GM12891 (cell line): ENCODE results near the gene SH2B2.

Source experiments
- POLR2A ChIP-seq: IDR thresholded peaks from 2 replicates; pipeline ENCODE4 v1.6.1; 2011; ENCODE audit warnings: low read depth, low read length, control low read depth
- POLR2AphosphoS5 ChIP-seq: IDR thresholded peaks from 2 replicates; pipeline ENCODE4 v1.6.1; 2011; ENCODE audit warnings: low read depth, low read length, control low read depth
- POU2F2 ChIP-seq: IDR thresholded peaks from 2 replicates; pipeline ENCODE4 v1.6.1; 2011; ENCODE audit warnings: low read depth, mild to moderate bottlenecking, control low read depth, low read length, moderate library complexity
- SPI1 ChIP-seq: IDR thresholded peaks from 2 replicates; pipeline ENCODE4 v1.6.1; 2011; ENCODE audit warnings: low read depth, low read length, control low read depth
- TAF1 ChIP-seq: IDR thresholded peaks from 2 replicates; pipeline ENCODE4 v1.6.1; 2011; ENCODE audit warnings: low read depth, low read length, control low read depth

- no peak for TF ChIP-seq POLR2A
- no peak for TF ChIP-seq POLR2AphosphoS5
- no peak for TF ChIP-seq TAF1
- no peak for TF ChIP-seq SPI1
- TF ChIP-seq POU2F2 = no peak
Measured at GRCh38 chr7:102288285-102288930, 1.7 kb downstream of the SH2B2 start.
